T-helper 2 cell treated with Interferon-gamma antibody and Interleukin-4, amounts not matched to agents 5 μg/mL and 100 μg/mL, for 36 hours (primary cell): ENCODE data around the gene HDAC1.

Experiments
- DNase-seq: peaks from one replicate; pipeline ENCODE4 v3.0.0; 2021; ENCODE audit warnings: low spot score
- H3K27ac Mint-ChIP-seq: one replicate; pipeline ENCODE4 v1.8.0; 2021; ENCODE audit warnings: mild to moderate bottlenecking, mixed read lengths
- H3K27me3 Mint-ChIP-seq: one replicate; pipeline ENCODE4 v1.8.0; 2021; ENCODE audit warnings: low read depth, mixed read lengths
- H3K36me3 Mint-ChIP-seq: one replicate; pipeline ENCODE4 v1.8.0; 2021; ENCODE audit warnings: low read depth, mixed read lengths
- H3K4me1 Mint-ChIP-seq: one replicate; pipeline ENCODE4 v1.8.0; 2021; ENCODE audit warnings: low read depth, mixed read lengths
- H3K4me3 Mint-ChIP-seq: one replicate; pipeline ENCODE4 v1.8.0; 2022; ENCODE audit warnings: mild to moderate bottlenecking, moderate library complexity, mixed read lengths
- H3K9me3 Mint-ChIP-seq: one replicate; pipeline ENCODE4 v1.8.0; 2021; ENCODE audit warnings: mixed read lengths

Gene HDAC1

GRCh38 chr1:32329931-32330466, 38.1 kb downstream of the HDAC1 start:
- no peak overlapping the region for H3K27ac Mint-ChIP-seq

GRCh38 chr1:32330558-32331151, 38.8 kb downstream of the HDAC1 start:
- Mint-ChIP-seq H3K27ac (no peak overlapping the region), H3K4me1 (peaks cover 14% of the 10 kb centered on the region), H3K4me3 (no peak overlapping the region), H3K27me3 (no peaks in the 10 kb centered on the region), H3K9me3 (no peaks in the 10 kb centered on the region), H3K36me3 (peaks cover 61% of the 10 kb centered on the region)
- no peak for DNase-seq

More at GRCh38 chr1:32329931-32330466, 38.1 kb downstream of the HDAC1 start:
- no peak for DNase-seq
- Mint-ChIP-seq H3K27me3 (no peaks in the 10 kb centered on the region), H3K4me3 (no peak overlapping the region), H3K36me3 (peaks cover 68% of the 10 kb centered on the region), H3K4me1 (peaks cover 19% of the 10 kb centered on the region), H3K9me3 (no peaks in the 10 kb centered on the region)

GRCh38 chr1:32331549-32331948, 39.7 kb downstream of the HDAC1 start:
- H3K9me3 Mint-ChIP-seq: no peaks in the 10 kb centered on the region
- no peak for DNase-seq
- peaks cover 59% of the 10 kb centered on the region for H3K36me3 Mint-ChIP-seq
- peaks cover 14% of the 10 kb centered on the region for H3K4me1 Mint-ChIP-seq
- H3K4me3 Mint-ChIP-seq: no peak overlapping the region
- no peaks in the 10 kb centered on the region for H3K27me3 Mint-ChIP-seq
- H3K27ac Mint-ChIP-seq: no peak overlapping the region

- peaks cover 52% of the 10 kb centered on the region for H3K36me3 Mint-ChIP-seq
- H3K9me3 Mint-ChIP-seq: no peaks in the 10 kb centered on the region
These were observed 40.6 kb downstream of the HDAC1 start for GRCh38 chr1:32332290-32333079.

GRCh38 chr1:32333251-32333963, 41.5 kb downstream of the HDAC1 start:
- H3K9me3 Mint-ChIP-seq: no peaks in the 10 kb centered on the region
- H3K4me3 Mint-ChIP-seq: no peak overlapping the region
- peak overlapping the region; percentile 2 for H3K27ac Mint-ChIP-seq
- H3K36me3 Mint-ChIP-seq: peaks cover 45% of the 10 kb centered on the region
- DNase-seq: no peak
- H3K27me3 Mint-ChIP-seq: no peaks in the 10 kb centered on the region
- peaks cover 29% of the 10 kb centered on the region for H3K4me1 Mint-ChIP-seq

More at GRCh38 chr1:32332290-32333079, 40.6 kb downstream of the HDAC1 start:
- no peak overlapping the region for H3K4me3 Mint-ChIP-seq
- no peak for DNase-seq
- H3K4me1 Mint-ChIP-seq: peaks cover 22% of the 10 kb centered on the region
- H3K27me3 Mint-ChIP-seq: no peaks in the 10 kb centered on the region
- H3K27ac Mint-ChIP-seq: no peak overlapping the region

- H3K9me3 Mint-ChIP-seq: no peaks in the 10 kb centered on the region
- H3K4me3 Mint-ChIP-seq: peak overlapping the region; percentile 87
- H3K27ac Mint-ChIP-seq: no peak overlapping the region
- DNase-seq: no peak
- H3K4me1 Mint-ChIP-seq: peaks cover 33% of the 10 kb centered on the region
- no peaks in the 10 kb centered on the region for H3K27me3 Mint-ChIP-seq
- H3K36me3 Mint-ChIP-seq: peaks cover 36% of the 10 kb centered on the region
These were observed 42.5 kb downstream of the HDAC1 start for GRCh38 chr1:32334274-32334861.

GRCh38 chr1:32334864-32335534, 43.1 kb downstream of the HDAC1 start:
- Mint-ChIP-seq H3K4me1 (peaks cover 33% of the 10 kb centered on the region), H3K4me3 (peak overlapping the region; percentile 87), H3K27ac (peak overlapping the region; percentile 63), H3K27me3 (no peaks in the 10 kb centered on the region), H3K36me3 (peaks cover 33% of the 10 kb centered on the region), H3K9me3 (no peaks in the 10 kb centered on the region)
- peak; percentile 49 for DNase-seq

GRCh38 chr1:32335535-32335789, 43.6 kb downstream of the HDAC1 start:
- H3K4me3 Mint-ChIP-seq: peak overlapping the region; percentile 16
- H3K9me3 Mint-ChIP-seq: no peaks in the 10 kb centered on the region

GRCh38 chr1:32335790-32336590, 44.1 kb downstream of the HDAC1 start, which contains the start of gene MARCKSL1:
MARCKSL1 (minus strand) TSS chr1:32336233; CDS start chr1:32336033, 200 bp downstream.
- DNase-seq: peak; percentile 80
- Mint-ChIP-seq H3K27me3 (no peaks in the 10 kb centered on the region), H3K27ac (peak within 1 kb of the TSS; percentile 63), H3K4me1 (peaks cover 33% of the 10 kb centered on the region), H3K9me3 (no peaks in the 10 kb centered on the region), H3K4me3 (peak within 1 kb of the TSS; percentile 87), H3K36me3 (peaks cover 29% of the 10 kb centered on the region)

More at GRCh38 chr1:32335535-32335789, 43.6 kb downstream of the HDAC1 start:
- no peaks in the 10 kb centered on the region for H3K27me3 Mint-ChIP-seq
- peaks cover 33% of the 10 kb centered on the region for H3K36me3 Mint-ChIP-seq
- no peak overlapping the region for H3K27ac Mint-ChIP-seq
- no peak for DNase-seq
- H3K4me1 Mint-ChIP-seq: peaks cover 33% of the 10 kb centered on the region

GRCh38 chr1:32336591-32336932, 44.7 kb downstream of the HDAC1 start:
- DNase-seq: no peak
- H3K9me3 Mint-ChIP-seq: no peaks in the 10 kb centered on the region
- H3K36me3 Mint-ChIP-seq: peaks cover 23% of the 10 kb centered on the region
- peak overlapping the region; percentile 54 for H3K4me3 Mint-ChIP-seq
- no peak overlapping the region for H3K27ac Mint-ChIP-seq
- H3K4me1 Mint-ChIP-seq: peaks cover 33% of the 10 kb centered on the region
- no peaks in the 10 kb centered on the region for H3K27me3 Mint-ChIP-seq

GRCh38 chr1:32336963-32337675, 45.2 kb downstream of the HDAC1 start:
- Mint-ChIP-seq H3K27me3 (no peaks in the 10 kb centered on the region), H3K4me1 (peaks cover 31% of the 10 kb centered on the region), H3K36me3 (peaks cover 18% of the 10 kb centered on the region), H3K4me3 (peak overlapping the region; percentile 54), H3K9me3 (no peaks in the 10 kb centered on the region), H3K27ac (no peak overlapping the region)
- peak; percentile 76 for DNase-seq

GRCh38 chr1:32337855-32338636, 46.2 kb downstream of the HDAC1 start:
- Mint-ChIP-seq H3K9me3 (no peaks in the 10 kb centered on the region), H3K4me1 (peaks cover 37% of the 10 kb centered on the region), H3K4me3 (peak overlapping the region; percentile 37), H3K27me3 (no peaks in the 10 kb centered on the region), H3K36me3 (peaks cover 10% of the 10 kb centered on the region), H3K27ac (no peak overlapping the region)
- DNase-seq: no peak
